ENCODE results near the gene MACROH2A1.

MACROH2A1 gene

DNA sequence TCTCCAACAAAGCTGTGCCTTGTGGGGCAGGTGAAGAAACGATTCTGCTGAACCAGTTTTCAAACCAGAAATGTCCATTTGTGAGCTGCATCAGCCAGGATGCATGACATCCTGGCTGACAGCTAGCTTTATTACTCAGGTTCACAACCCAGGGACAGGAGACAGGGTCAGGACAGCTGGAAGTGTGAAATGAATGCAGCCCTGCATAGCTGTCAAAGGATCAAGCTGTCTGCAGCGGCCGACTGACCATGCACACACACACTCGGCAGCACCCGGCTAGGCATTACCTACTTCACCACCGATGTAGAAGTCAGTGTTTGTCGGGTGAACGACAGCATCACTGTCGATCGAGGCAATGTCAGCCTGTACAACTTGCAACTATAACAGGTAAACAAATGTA, 48.5 kb downstream of the MACROH2A1 start:
- H3K36me3 ChIP-seq (ENCODE audit: control insufficient read depth, insufficient read depth, low read length), result peaks cover 38% of the 10 kb centered on the region
- no peak overlapping the region for H3K4me3 ChIP-seq (ENCODE audit: low read depth, low read length)
- H3K9me3 ChIP-seq (ENCODE audit: control insufficient read depth, insufficient read depth, low read depth, low read length), result no peaks in the 10 kb centered on the region
- H3K27me3 ChIP-seq (ENCODE audit: control insufficient read depth, insufficient read depth, low read length), result no peaks in the 10 kb centered on the region
- H3K27ac ChIP-seq (ENCODE audit: low read depth, low read length), result no peak overlapping the region
- no peaks in the 10 kb centered on the region for H3K4me1 ChIP-seq (ENCODE audit: control insufficient read depth, insufficient read depth, low read length)
- no peak overlapping the region for H3K9ac ChIP-seq (ENCODE audit: low read length)

GRCh38 chr5:135349886-135350285, 49.1 kb downstream of the MACROH2A1 start:
- H3K9ac ChIP-seq (ENCODE audit: low read length), result no peak overlapping the region
- H3K36me3 ChIP-seq (ENCODE audit: control insufficient read depth, insufficient read depth, low read length), result peaks cover 40% of the 10 kb centered on the region
- no peak overlapping the region for H3K27ac ChIP-seq (ENCODE audit: low read depth, low read length)
- no peaks in the 10 kb centered on the region for H3K9me3 ChIP-seq (ENCODE audit: control insufficient read depth, insufficient read depth, low read depth, low read length)
- H3K27me3 ChIP-seq (ENCODE audit: control insufficient read depth, insufficient read depth, low read length), result no peaks in the 10 kb centered on the region
- no peaks in the 10 kb centered on the region for H3K4me1 ChIP-seq (ENCODE audit: control insufficient read depth, insufficient read depth, low read length)
- no peak overlapping the region for H3K4me3 ChIP-seq (ENCODE audit: low read depth, low read length)

- peaks cover 41% of the 10 kb centered on the region for H3K36me3 ChIP-seq (ENCODE audit: control insufficient read depth, insufficient read depth, low read length)
- no peak overlapping the region for H3K27ac ChIP-seq (ENCODE audit: low read depth, low read length)
- H3K27me3 ChIP-seq (ENCODE audit: control insufficient read depth, insufficient read depth, low read length), result no peaks in the 10 kb centered on the region
- H3K9ac ChIP-seq (ENCODE audit: low read length), result no peak overlapping the region
- no peaks in the 10 kb centered on the region for H3K9me3 ChIP-seq (ENCODE audit: control insufficient read depth, insufficient read depth, low read depth, low read length)
- H3K4me3 ChIP-seq (ENCODE audit: low read depth, low read length), result no peak overlapping the region
- no peaks in the 10 kb centered on the region for H3K4me1 ChIP-seq (ENCODE audit: control insufficient read depth, insufficient read depth, low read length)
These were observed 49.6 kb downstream of the MACROH2A1 start for GRCh38 chr5:135349451-135349850.

DNA sequence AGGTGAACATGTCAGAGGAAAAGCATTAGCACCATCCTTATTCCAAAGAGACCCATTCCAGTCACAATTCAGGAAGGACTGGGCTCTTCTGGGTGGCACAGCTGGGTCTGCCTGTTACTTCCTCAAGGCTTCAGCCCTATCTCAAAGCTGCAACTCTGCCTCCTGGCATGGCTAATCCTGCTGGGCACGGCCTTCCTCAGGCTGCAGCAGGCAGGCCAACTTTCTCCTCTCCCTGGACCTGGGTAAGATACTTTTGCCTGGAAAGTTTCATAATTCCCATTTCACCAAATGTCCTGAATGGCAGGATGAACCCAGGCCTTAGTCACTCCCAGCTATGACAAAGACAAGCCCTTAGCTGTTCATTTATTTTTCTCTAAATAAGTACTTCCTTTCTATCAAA, 50.1 kb downstream of the MACROH2A1 start:
- no peak overlapping the region for H3K27ac ChIP-seq (ENCODE audit: low read depth, low read length)
- H3K27me3 ChIP-seq (ENCODE audit: control insufficient read depth, insufficient read depth, low read length), result no peaks in the 10 kb centered on the region
- no peak overlapping the region for H3K9ac ChIP-seq (ENCODE audit: low read length)
- H3K9me3 ChIP-seq (ENCODE audit: control insufficient read depth, insufficient read depth, low read depth, low read length), result no peaks in the 10 kb centered on the region
- H3K4me1 ChIP-seq (ENCODE audit: control insufficient read depth, insufficient read depth, low read length), result no peaks in the 10 kb centered on the region
- peaks cover 46% of the 10 kb centered on the region for H3K36me3 ChIP-seq (ENCODE audit: control insufficient read depth, insufficient read depth, low read length)
- no peak overlapping the region for H3K4me3 ChIP-seq (ENCODE audit: low read depth, low read length)

DNA sequence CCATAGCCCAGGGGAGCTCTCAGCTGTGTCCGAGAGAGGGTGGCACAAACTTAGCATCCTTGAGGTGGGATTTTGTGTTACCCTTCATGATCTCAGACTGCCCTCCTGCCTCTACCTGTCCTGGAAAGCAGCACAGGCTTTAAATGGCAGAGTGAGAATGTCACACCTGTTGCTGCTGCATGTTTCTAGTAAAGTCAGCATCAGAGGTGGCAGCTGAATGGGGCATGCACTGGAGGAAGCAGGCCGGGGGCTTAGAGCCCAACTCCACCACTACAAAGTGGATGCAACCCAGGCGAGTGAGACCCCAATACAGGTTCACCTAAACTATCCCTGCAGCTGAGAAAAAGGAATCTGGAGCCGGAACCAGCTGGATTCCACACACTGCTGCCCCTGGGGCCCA, 51.6 kb downstream of the MACROH2A1 start:
- H3K9me3 ChIP-seq (ENCODE audit: control insufficient read depth, insufficient read depth, low read depth, low read length), result no peaks in the 10 kb centered on the region
- no peak overlapping the region for H3K4me3 ChIP-seq (ENCODE audit: low read depth, low read length)
- H3K4me1 ChIP-seq (ENCODE audit: control insufficient read depth, insufficient read depth, low read length), result no peaks in the 10 kb centered on the region
- H3K27ac ChIP-seq (ENCODE audit: low read depth, low read length), result no peak overlapping the region
- no peak overlapping the region for H3K9ac ChIP-seq (ENCODE audit: low read length)
- H3K27me3 ChIP-seq (ENCODE audit: control insufficient read depth, insufficient read depth, low read length), result no peaks in the 10 kb centered on the region
- peaks cover 50% of the 10 kb centered on the region for H3K36me3 ChIP-seq (ENCODE audit: control insufficient read depth, insufficient read depth, low read length)

- no peaks in the 10 kb centered on the region for H3K9me3 ChIP-seq (ENCODE audit: control insufficient read depth, insufficient read depth, low read depth, low read length)
- H3K27ac ChIP-seq (ENCODE audit: low read depth, low read length), result no peak overlapping the region
- H3K4me3 ChIP-seq (ENCODE audit: low read depth, low read length), result no peak overlapping the region
- H3K36me3 ChIP-seq (ENCODE audit: control insufficient read depth, insufficient read depth, low read length), result peaks cover 61% of the 10 kb centered on the region
- no peaks in the 10 kb centered on the region for H3K27me3 ChIP-seq (ENCODE audit: control insufficient read depth, insufficient read depth, low read length)
- no peak overlapping the region for H3K9ac ChIP-seq (ENCODE audit: low read length)
- no peaks in the 10 kb centered on the region for H3K4me1 ChIP-seq (ENCODE audit: control insufficient read depth, insufficient read depth, low read length)
These were observed 52.9 kb downstream of the MACROH2A1 start for GRCh38 chr5:135345956-135346731.

DNA sequence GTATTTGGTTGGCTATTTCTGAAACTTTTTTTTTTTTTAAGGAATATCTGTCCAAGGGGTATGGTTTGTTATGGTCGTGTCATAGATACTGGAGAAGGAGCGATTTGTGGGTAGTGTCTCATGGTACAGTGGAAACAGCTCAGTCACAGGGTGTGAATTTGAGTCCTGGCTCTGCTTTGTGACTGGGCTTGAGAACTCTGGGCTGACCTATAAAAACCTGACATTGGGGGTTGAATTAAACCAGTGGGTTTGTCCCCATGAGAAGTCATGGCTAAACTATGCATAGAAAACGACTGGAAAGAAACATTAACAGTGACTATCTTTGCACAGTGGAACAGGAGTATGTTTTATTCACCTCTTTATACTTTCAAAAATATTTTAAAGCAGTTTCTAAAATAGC, 54.7 kb downstream of the MACROH2A1 start:
- H3K27ac ChIP-seq (ENCODE audit: low read depth, low read length), result no peak overlapping the region
- H3K36me3 ChIP-seq (ENCODE audit: control insufficient read depth, insufficient read depth, low read length), result peaks cover 61% of the 10 kb centered on the region
- H3K27me3 ChIP-seq (ENCODE audit: control insufficient read depth, insufficient read depth, low read length), result no peaks in the 10 kb centered on the region
- no peaks in the 10 kb centered on the region for H3K9me3 ChIP-seq (ENCODE audit: control insufficient read depth, insufficient read depth, low read depth, low read length)
- no peak overlapping the region for H3K4me3 ChIP-seq (ENCODE audit: low read depth, low read length)
- H3K4me1 ChIP-seq (ENCODE audit: control insufficient read depth, insufficient read depth, low read length), result no peaks in the 10 kb centered on the region
- no peak overlapping the region for H3K9ac ChIP-seq (ENCODE audit: low read length)

DNA sequence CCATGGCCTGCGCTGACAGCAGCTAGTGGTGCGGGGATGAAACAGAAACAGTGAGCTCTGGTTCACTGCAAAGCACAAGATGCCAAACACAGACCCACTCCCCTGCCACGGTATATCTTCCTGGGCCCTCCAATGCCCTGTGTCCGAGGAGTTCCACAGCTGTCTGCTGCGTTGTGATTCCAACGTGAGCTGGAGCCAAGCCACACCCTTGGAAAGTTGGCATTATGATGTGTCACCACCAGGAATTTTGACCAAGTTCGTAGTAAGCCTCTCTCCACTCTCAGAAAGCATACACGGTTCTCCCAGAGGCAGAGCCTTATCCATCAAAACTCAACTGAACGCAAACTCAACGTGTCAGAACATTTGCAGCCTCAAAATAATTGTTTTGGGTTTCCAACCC, 55.6 kb downstream of the MACROH2A1 start:
- Histone ChIP-seq H3K27ac (ENCODE audit: low read depth, low read length) (no peak overlapping the region), H3K36me3 (ENCODE audit: control insufficient read depth, insufficient read depth, low read length) (peaks cover 68% of the 10 kb centered on the region), H3K4me3 (ENCODE audit: low read depth, low read length) (no peak overlapping the region), H3K9ac (ENCODE audit: low read length) (no peak overlapping the region), H3K27me3 (ENCODE audit: control insufficient read depth, insufficient read depth, low read length) (no peaks in the 10 kb centered on the region), H3K9me3 (ENCODE audit: control insufficient read depth, insufficient read depth, low read depth, low read length) (no peaks in the 10 kb centered on the region), H3K4me1 (ENCODE audit: control insufficient read depth, insufficient read depth, low read length) (no peaks in the 10 kb centered on the region)

DNA sequence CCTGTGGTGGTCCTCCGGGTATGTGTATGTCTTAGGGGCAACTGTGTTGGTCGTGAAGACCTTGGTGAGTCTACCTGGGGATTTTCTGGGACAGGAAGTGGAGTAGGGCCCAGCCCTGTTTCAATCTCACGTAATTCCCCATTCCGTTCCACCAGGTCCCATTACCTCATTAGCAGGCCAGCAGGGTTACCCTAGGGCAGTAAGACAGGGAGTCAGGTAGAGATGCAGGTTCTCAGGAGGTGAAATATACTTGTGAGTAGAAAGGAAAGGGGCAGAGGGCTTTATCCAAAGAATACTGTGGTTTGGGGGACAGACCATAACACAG, 56.5 kb downstream of the MACROH2A1 start:
- H3K9me3 ChIP-seq (ENCODE audit: control insufficient read depth, insufficient read depth, low read depth, low read length), result no peaks in the 10 kb centered on the region
- peaks cover 73% of the 10 kb centered on the region for H3K36me3 ChIP-seq (ENCODE audit: control insufficient read depth, insufficient read depth, low read length)
- no peaks in the 10 kb centered on the region for H3K4me1 ChIP-seq (ENCODE audit: control insufficient read depth, insufficient read depth, low read length)
- no peak overlapping the region for H3K4me3 ChIP-seq (ENCODE audit: low read depth, low read length)
- no peaks in the 10 kb centered on the region for H3K27me3 ChIP-seq (ENCODE audit: control insufficient read depth, insufficient read depth, low read length)
- H3K27ac ChIP-seq (ENCODE audit: low read depth, low read length), result no peak overlapping the region
- H3K9ac ChIP-seq (ENCODE audit: low read length), result no peak overlapping the region

DNA sequence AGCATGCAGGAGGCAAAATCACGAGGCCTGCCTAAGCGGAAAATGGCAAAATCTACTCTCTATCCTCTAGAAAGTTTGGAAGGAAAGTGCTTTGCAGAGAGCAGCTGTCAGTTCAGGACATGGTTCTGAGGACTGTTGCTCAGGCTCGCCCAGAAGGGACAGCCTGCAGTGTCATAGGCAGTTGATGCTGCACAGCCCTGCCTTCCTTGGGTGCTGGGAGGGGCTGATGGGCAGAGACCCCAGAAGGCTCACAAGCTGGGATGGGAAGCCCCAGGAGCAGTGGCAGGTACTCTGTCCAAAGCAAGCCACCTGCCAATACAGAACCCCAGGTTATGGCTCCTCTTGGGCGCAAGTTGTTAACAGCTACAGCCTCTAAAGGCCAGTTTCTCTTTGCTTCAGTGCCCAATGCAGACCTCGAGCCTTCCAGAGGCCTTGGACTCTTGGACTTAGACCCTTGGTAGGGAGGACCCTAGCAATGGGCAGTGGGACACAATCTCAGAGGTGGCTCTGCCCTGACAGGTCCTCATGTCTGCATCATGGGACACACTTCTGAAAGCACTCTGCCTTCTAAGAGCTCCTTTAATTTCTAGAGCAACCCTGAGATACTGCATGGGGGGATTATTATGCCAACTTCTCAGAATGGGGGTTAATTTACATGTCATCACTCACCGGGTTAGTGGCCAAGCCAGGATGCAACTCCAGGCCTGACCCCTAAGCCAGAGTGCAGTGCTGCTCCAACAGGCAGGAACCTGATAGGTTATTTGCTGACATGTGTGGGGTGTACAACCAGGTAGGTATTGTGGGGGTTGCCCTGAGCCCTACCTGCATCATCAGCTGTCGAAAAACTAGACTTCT, 57.1 kb downstream of the MACROH2A1 start:
- Histone ChIP-seq H3K36me3 (ENCODE audit: control insufficient read depth, insufficient read depth, low read length) (peaks cover 79% of the 10 kb centered on the region), H3K4me3 (ENCODE audit: low read depth, low read length) (no peak overlapping the region), H3K27me3 (ENCODE audit: control insufficient read depth, insufficient read depth, low read length) (no peaks in the 10 kb centered on the region), H3K4me1 (ENCODE audit: control insufficient read depth, insufficient read depth, low read length) (no peaks in the 10 kb centered on the region), H3K9me3 (ENCODE audit: control insufficient read depth, insufficient read depth, low read depth, low read length) (no peaks in the 10 kb centered on the region), H3K9ac (ENCODE audit: low read length) (no peak overlapping the region), H3K27ac (ENCODE audit: low read depth, low read length) (no peak overlapping the region)

DNA sequence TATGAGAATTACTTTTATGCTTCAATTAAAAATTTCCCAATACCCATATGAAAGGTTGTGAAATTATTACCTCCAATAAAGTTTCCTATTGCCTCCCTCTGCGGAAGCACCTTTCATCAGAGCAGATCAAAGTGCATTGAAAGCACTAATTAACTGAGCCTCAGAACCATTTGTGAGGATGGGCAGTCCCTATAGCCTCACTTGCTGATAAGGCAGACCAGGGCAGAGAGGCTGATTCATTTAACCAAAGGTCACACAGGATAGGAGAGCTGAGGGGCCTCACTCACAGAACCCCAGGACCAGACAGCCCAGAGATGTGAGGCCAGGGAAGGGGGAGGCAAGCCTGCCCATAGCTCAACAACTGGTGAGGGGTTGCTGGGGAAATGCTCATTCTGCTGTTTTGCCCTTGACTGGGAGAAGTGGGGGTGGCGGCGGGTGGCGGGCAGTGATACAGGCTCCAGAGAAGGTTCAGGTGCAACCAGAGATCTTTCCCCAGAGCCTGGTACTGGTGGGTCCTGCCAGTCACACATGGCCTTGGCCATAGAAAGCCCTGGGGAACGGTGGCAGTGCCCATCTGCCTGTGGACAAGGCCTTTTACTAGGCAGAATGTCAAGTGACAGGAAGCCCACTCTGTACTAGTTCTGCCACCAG, 57.9 kb downstream of the MACROH2A1 start:
- H3K36me3 ChIP-seq (ENCODE audit: control insufficient read depth, insufficient read depth, low read length), result peaks cover 83% of the 10 kb centered on the region
- H3K9ac ChIP-seq (ENCODE audit: low read length), result no peak overlapping the region
- H3K4me1 ChIP-seq (ENCODE audit: control insufficient read depth, insufficient read depth, low read length), result no peaks in the 10 kb centered on the region
- H3K9me3 ChIP-seq (ENCODE audit: control insufficient read depth, insufficient read depth, low read depth, low read length), result no peaks in the 10 kb centered on the region
- no peaks in the 10 kb centered on the region for H3K27me3 ChIP-seq (ENCODE audit: control insufficient read depth, insufficient read depth, low read length)
- no peak overlapping the region for H3K4me3 ChIP-seq (ENCODE audit: low read depth, low read length)
- H3K27ac ChIP-seq (ENCODE audit: low read depth, low read length), result no peak overlapping the region

Data from HUES6 (cell line).